ENCODE measurements around the gene CDC42EP1.
A peak's percentile ranks its signal among the peaks of the same experiment; 100 is the strongest.

- TF ChIP-seq CTCF (IDR thresholded peaks at IDR 0.05) (peak; percentile 31; the same call in 1 of the 2 replicates), NRF1 (IDR thresholded peaks at IDR 0.05; ENCODE audit: low read depth, low read length) (no peak), SMC3 (IDR thresholded peaks at IDR 0.05; ENCODE audit: low read depth, low read length) (no peak), POLR2AphosphoS5 (IDR thresholded peaks at IDR 0.05; ENCODE audit: low read depth, low read length) (no peak), EZH2phosphoT487 (IDR thresholded peaks at IDR 0.05; ENCODE audit: borderline replicate concordance, low read depth) (no peak), TCF12 (IDR thresholded peaks at IDR 0.05) (no peak)
These were observed 11.1 kb downstream of the CDC42EP1 start for GRCh38 chr22:37571258-37571991.

Measured in SK-N-SH (cell line).